NCI-H2081 (cell line): ENCODE results near the gene FANCI.

Experiments used
- DNase-seq, 2 experiments: peaks; one replicate each; lab custom pipeline; 2025; lab: John Stamatoyannopoulos, UW

Gene FANCI

DNA sequence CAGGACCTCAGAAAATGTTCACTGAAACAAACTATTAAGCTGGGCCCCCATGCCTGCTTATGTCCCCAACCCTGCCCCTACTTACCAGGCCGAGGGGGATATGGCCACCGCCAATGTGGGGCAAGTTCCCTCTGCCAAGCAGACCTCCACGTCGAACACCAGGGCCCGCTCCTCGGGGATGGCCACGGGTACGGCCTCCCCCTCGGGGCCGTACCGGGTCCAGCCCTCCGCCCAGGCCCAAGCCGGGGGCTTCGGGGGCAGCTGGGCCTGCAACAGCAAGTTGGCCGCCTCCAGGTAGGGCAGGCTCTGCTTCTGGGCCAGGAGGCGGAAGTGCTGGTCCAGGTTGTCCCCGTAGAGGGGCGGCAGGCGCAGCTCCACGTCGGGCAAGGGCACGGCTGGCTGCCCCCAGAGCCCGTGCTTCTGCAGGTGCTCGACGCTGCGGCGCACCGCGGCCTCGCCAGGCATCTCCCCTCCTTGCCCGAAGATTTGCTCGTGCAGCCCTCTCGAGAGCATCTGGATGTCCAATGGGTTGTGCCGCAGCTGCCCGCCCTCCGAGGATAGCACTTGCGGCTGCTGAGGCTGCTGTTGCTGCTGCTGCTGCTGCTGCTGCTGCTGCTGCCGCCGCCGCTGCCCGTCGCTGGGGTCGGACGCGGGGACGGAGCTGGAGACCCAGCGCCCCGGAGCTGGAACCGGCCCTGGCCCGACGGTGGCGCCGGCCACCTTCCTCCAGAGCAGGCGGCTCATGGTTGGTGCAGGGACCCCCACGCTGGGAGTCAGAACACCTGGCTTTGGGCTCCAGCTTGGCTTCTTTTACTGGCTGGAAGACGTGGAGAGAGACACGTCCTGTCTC is 89.5 kb downstream of the FANCI start:
- peak in 1 of 2 experiments; percentile 22 for DNase-seq

GRCh38 chr15:89333959-89334509 is 90.3 kb downstream of the FANCI start:
- DNase-seq = no peak

GRCh38 chr15:89334510-89335297 is 90.9 kb downstream of the FANCI start, which contains the start of gene POLG:
Gene POLG, minus strand, starts transcription at chr15:89334824. Its CDS starts 1,070 bp downstream, at chr15:89333754.
- peak; percentile 99 for DNase-seq

DNA sequence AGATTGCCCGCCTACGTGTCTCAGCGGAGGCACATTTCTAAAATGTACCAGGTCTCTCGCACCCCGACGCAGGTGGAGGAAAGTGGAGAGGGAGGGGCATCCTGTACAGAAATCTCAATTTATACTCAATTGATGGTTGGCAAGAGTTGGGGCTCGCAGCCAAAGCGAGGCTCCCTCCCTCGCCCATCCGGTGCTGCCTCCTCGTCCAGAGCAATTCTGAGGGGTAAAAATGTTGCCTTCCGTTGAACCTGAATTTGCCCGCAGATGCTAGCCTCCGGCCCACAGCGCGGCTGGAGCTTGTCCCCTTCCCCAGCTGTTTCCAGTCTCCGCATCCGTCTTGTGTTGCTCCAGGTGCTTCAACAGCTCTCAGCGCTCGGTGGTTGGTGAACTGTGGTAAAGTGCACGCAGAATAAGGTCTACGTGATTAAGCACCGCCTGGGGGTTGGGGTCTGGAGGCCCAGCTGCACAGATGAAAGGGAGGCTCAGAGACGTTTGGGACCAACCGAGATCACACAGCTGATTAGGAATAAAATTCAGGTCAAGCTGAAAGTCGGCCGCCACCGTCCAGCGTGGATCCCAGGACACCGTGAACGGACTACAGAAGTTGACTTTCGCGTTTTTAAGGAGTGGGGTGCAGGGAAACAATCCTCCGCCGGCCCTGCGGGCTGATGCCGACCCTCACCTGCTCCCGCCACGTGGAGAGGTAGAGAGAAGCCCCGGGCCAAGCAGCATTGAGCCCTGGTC is 91.7 kb downstream of the FANCI start:
- DNase-seq = peak in 1 of 2 experiments; percentile 62

DNA sequence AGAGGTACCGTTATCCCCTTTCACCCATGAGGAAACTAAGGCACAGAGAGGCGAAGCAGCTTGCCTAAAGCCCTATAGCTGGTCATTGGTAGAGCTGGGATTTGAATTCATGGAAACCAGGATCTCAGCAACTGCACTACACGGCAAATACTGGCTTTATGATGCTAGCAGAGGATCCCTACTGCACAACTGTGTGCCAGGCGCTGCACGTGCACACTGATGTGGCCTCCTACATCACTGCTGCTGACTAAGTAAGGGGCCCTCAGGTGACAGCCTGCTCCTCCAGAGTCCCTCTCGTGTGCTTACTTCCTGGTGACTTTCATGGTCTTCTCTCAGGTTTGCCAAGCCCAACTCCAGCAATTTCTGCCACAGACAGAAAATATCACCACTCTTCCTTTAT is 94.3 kb downstream of the FANCI start:
- no peak for DNase-seq

GRCh38 chr15:89340573-89340972 is 96.8 kb downstream of the FANCI start:
- no peak for DNase-seq

- DNase-seq = peak in 1 of 2 experiments; percentile 10
Observed at GRCh38 chr15:89341316-89342005, 97.7 kb downstream of the FANCI start.

DNA sequence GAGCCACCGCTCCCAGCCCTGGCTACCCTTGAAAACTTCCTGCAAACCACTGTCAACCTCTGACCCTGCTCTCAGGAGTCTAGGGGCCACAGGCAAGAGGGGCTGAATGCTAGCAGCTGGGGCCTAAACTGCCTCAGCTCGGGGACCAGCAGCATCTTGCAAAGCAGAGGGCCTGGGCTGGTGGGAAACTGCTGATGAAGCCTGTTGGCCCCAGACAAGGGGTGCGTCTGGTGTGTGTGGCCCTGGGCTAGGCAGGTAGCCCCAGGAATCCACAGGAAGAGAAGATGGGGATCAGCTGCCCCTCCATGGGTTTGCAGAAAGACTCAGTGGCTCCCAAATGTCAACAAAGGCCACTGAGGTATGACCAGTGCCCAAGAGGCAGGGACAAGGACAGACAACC is 99.1 kb downstream of the FANCI start:
- DNase-seq = no peak

DNA sequence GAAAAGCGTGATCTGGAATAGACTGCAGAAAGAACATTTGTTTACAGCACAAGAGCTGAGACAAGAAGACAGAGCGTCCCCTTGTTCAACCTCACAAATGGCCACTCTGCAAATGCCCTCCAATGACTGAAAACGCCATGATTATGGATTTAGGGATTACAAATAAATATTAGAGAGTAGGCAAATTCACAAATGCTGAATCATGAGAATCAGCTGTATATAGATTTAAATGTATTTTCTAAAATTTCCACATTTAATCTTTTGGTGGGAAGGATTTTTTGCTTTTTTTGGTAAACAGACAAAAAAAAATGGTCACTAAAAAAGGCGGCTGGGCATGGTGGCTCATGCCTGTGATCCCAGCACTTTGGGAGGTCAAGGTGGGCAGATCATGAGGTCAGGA is 101.5 kb downstream of the FANCI start:
- DNase-seq = no peak

- no peak for DNase-seq
Observed at GRCh38 chr15:89346516-89347231, 102.9 kb downstream of the FANCI start.

DNA sequence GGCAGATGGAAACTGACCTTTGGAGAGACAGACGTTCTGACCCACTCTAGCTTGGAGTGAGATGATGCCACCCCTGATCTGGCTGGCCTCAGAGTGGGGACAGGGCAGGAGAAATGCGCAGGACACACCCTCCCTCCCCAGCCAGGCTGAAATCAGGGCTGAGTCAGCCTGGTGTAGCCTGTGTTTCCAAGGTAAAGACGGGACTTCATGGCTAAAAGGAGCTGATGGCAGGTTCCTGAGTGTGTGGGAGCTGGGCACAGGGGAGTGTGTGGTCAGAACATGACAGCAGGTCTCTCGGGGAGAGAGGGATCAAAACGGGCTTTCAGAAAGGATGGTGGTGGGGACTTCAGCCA is 105.4 kb downstream of the FANCI start:
- no peak for DNase-seq

- no peak for DNase-seq
Observed at GRCh38 chr15:89352476-89352875, 108.7 kb downstream of the FANCI start.

DNA sequence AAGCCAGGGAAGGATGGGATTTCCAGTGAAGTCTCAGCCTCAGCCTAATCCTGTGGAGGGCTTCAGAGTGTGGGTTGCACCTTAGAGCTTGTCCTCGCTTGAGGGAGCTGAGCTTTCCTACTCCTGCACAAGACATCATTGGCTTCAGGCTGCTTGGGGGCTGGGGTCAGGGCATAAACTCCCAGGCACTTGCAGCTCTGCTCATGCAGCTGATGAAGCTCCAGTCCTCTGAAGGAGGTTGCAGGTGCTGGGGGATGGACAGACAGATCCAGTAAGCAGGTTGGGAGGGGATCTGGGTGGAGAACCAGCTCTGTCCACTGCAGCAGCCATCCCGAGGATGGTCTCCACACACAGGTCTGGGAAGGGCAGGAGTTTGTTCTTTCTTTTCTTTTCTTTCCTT is 110.2 kb downstream of the FANCI start:
- DNase-seq = no peak

GRCh38 chr15:89356634-89357298 is 113.0 kb downstream of the FANCI start:
- peak; percentile 26 to 66 for DNase-seq

DNA sequence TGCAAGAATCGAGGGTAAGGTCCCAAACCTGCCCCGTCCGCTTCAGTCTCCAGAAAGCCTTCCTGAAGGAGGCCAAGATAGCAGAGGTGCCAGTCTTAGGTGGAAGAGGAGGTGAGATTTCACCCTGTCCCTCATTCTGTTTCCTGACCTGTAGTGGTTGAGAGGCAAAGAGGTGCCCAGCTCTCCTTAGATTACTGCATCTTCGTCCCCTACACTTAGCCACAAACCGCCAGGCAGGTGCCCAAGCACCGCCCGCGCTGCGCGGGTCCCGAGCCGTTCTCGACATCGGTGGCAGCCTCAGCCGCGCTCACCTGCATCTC is 114.6 kb downstream of the FANCI start:
- DNase-seq = no peak

DNA sequence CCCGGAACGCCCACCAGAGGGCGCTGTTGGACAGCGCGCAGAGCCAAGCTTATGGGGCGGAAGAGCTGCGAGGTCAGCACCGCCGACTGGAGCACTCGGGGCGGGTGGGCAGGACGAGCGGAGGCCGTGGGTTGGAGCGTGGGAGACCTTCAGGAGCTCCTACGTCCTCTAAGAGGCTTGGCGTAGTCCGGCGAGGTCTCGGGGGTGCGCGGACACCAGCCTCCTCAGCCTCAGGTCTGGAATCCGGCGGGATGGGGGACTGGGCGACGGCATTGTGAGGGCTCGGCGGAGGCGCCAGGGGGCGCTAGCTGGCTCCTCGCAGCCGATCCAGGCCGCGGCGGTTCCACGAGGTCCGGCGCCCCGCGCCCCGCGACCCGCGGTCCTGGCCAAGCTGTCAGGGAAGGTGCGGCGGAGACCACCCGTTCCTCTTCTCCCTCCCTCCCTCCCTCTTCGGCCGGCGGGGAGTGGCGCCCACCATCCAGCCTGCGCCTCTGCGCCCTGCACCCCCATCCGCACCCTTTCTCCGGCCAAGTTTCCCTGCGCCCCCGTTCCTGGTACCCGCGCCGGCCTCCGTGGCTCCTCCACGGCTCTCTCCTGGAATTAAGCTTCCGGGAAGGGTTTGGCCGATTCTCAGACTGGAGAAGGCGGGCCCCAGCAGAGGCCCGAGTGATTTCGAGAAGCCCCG is 115.1 kb downstream of the FANCI start:
- DNase-seq = peak; percentile 68 to 82

- no peak for DNase-seq
Observed at GRCh38 chr15:89359471-89360293, 115.9 kb downstream of the FANCI start.

GRCh38 chr15:89360294-89360971 is 116.7 kb downstream of the FANCI start:
- no peak for DNase-seq
